ENCODE data around the gene OAF. TPM values are rescaled to one million over a fixed set of nuclear protein-coding genes. Genes with fewer than 3 reads are reported as not detected.

The OAF gene
- total and polyA plus RNA-seq, 2 experiments from 2014 or later, result 1.1 to 3.0 TPM

- no peak overlapping the region for H3K4me2 ChIP-seq
- no peaks in the 10 kb centered on the region for H3K36me3 ChIP-seq (ENCODE audit: insufficient read depth)
- no peaks in the 10 kb centered on the region for H3K9me2 ChIP-seq (ENCODE audit: insufficient read depth)
- Mint-ChIP-seq H3K4me1 (peaks cover 22% of the 10 kb centered on the region), H3K27ac (no peak overlapping the region), H3K36me3 (ENCODE audit: low read depth) (no peaks in the 10 kb centered on the region), H3K4me3 (no peak overlapping the region), H3K27me3 (ENCODE audit: insufficient read depth, low read depth, poor library complexity) (peaks cover 16% of the 10 kb centered on the region), H3K9me3 (no peaks in the 10 kb centered on the region)
- 0 out of 2 replicates have a peak, but pooled peaks cover 4% of the 10 kb centered on the region for H3K4me1 ChIP-seq (ENCODE audit: insufficient read depth)
- H2AFZ ChIP-seq, result no peak overlapping the region
- no peaks in the 10 kb centered on the region for H3F3A ChIP-seq (replicated peaks; ENCODE audit: low read depth)
- no peaks in the 10 kb centered on the region for H4K20me1 ChIP-seq (replicated peaks; ENCODE audit: insufficient read depth)
- ATAC-seq (no peak), DNase-seq (ENCODE audit: low spot score) (no peak)
- H3K79me2 ChIP-seq (replicated peaks; ENCODE audit: insufficient read depth), result no peaks in the 10 kb centered on the region
- no peak overlapping the region for H3K27ac ChIP-seq (ENCODE audit: low read depth)
- no peaks in the 10 kb centered on the region for H3K27me3 ChIP-seq (ENCODE audit: insufficient read depth)
- TF ChIP-seq, protein P1, sequence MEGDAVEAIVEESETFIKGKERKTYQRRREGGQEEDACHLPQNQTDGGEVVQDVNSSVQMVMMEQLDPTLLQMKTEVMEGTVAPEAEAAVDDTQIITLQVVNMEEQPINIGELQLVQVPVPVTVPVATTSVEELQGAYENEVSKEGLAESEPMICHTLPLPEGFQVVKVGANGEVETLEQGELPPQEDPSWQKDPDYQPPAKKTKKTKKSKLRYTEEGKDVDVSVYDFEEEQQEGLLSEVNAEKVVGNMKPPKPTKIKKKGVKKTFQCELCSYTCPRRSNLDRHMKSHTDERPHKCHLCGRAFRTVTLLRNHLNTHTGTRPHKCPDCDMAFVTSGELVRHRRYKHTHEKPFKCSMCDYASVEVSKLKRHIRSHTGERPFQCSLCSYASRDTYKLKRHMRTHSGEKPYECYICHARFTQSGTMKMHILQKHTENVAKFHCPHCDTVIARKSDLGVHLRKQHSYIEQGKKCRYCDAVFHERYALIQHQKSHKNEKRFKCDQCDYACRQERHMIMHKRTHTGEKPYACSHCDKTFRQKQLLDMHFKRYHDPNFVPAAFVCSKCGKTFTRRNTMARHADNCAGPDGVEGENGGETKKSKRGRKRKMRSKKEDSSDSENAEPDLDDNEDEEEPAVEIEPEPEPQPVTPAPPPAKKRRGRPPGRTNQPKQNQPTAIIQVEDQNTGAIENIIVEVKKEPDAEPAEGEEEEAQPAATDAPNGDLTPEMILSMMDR (conservative IDR thresholded peaks at IDR 0.05; ENCODE audit: low read depth in 2 of 2), result no peak
- TF ChIP-seq CREB1 (CRISPR knock-in tag; IDR thresholded peaks at IDR 0.05; ENCODE audit: low read depth) (no peak), JUNB (IDR thresholded peaks at IDR 0.05; ENCODE audit: unreplicated experiment) (no peak), POLR2AphosphoS5 (IDR thresholded peaks at IDR 0.05; ENCODE audit: low read depth) (no peak), STAT1 (IDR thresholded peaks at IDR 0.05; ENCODE audit: unreplicated experiment) (no peak), EZH2phosphoT487 (IDR thresholded peaks at IDR 0.05; ENCODE audit: unreplicated experiment) (no peak), EZH2 (IDR thresholded peaks at IDR 0.05; ENCODE audit: low read depth, unreplicated experiment) (no peak), ZNF331 (CRISPR knock-in tag; IDR thresholded peaks at IDR 0.05; ENCODE audit: low read depth) (no peak), ZNF114 (CRISPR knock-in tag; IDR thresholded peaks at IDR 0.05) (no peak), NANOG (IDR thresholded peaks at IDR 0.05; ENCODE audit: borderline replicate concordance) (no peak), ZNF462 (CRISPR knock-in tag; IDR thresholded peaks at IDR 0.05) (no peak)
- TF ChIP-seq, protein P2, sequence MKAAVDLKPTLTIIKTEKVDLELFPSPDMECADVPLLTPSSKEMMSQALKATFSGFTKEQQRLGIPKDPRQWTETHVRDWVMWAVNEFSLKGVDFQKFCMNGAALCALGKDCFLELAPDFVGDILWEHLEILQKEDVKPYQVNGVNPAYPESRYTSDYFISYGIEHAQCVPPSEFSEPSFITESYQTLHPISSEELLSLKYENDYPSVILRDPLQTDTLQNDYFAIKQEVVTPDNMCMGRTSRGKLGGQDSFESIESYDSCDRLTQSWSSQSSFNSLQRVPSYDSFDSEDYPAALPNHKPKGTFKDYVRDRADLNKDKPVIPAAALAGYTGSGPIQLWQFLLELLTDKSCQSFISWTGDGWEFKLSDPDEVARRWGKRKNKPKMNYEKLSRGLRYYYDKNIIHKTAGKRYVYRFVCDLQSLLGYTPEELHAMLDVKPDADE (IDR thresholded peaks at IDR 0.05), result no peak
- TF ChIP-seq, protein P3, sequence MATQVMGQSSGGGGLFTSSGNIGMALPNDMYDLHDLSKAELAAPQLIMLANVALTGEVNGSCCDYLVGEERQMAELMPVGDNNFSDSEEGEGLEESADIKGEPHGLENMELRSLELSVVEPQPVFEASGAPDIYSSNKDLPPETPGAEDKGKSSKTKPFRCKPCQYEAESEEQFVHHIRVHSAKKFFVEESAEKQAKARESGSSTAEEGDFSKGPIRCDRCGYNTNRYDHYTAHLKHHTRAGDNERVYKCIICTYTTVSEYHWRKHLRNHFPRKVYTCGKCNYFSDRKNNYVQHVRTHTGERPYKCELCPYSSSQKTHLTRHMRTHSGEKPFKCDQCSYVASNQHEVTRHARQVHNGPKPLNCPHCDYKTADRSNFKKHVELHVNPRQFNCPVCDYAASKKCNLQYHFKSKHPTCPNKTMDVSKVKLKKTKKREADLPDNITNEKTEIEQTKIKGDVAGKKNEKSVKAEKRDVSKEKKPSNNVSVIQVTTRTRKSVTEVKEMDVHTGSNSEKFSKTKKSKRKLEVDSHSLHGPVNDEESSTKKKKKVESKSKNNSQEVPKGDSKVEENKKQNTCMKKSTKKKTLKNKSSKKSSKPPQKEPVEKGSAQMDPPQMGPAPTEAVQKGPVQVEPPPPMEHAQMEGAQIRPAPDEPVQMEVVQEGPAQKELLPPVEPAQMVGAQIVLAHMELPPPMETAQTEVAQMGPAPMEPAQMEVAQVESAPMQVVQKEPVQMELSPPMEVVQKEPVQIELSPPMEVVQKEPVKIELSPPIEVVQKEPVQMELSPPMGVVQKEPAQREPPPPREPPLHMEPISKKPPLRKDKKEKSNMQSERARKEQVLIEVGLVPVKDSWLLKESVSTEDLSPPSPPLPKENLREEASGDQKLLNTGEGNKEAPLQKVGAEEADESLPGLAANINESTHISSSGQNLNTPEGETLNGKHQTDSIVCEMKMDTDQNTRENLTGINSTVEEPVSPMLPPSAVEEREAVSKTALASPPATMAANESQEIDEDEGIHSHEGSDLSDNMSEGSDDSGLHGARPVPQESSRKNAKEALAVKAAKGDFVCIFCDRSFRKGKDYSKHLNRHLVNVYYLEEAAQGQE (IDR thresholded peaks at IDR 0.05; ENCODE audit: unreplicated experiment), result no peak
- no peak overlapping the region for H3K4me3 ChIP-seq
Measured at GRCh38 chr11:120226242-120226641, 15.4 kb downstream of the OAF start.

All from GM23338 (cell line).